Endodermal cell (in vitro differentiated cells): ENCODE results near the gene BTAF1. TPM values are rescaled to one million over a fixed set of nuclear protein-coding genes. Genes with fewer than 3 reads are reported as not detected.
A peak's percentile ranks its signal among the peaks of the same experiment; 100 is the strongest.

ENCODE experiments used
- DNase-seq: peaks from one replicate; pipeline ENCODE4 v3.0.0-alpha.2; 2017
- H3K27ac ChIP-seq: 2 replicates; pipeline ENCODE4 v1.5.1; 2013; ENCODE audit warnings: mild to moderate bottlenecking, low read depth, low read length, moderate library complexity
- H3K27me3 ChIP-seq: 2 replicates; pipeline ENCODE4 v1.6.1; 2013; ENCODE audit warnings: mild to moderate bottlenecking, low read length, moderate library complexity; ENCODE audit not compliant: insufficient read depth, control insufficient read depth, poor library complexity, severe bottlenecking
- H3K36me3 ChIP-seq: 2 replicates; pipeline ENCODE4 v1.7.0; 2013; ENCODE audit warnings: mild to moderate bottlenecking, low read length, moderate library complexity; ENCODE audit not compliant: control insufficient read depth, insufficient read depth
- H3K4me1 ChIP-seq: one replicate; pipeline ENCODE4 v1.7.0; 2013; ENCODE audit warnings: low read length; ENCODE audit not compliant: control insufficient read depth, insufficient read depth
- H3K4me3 ChIP-seq: 2 replicates; pipeline ENCODE4 v1.5.1; 2013; ENCODE audit warnings: mild to moderate bottlenecking, low read length, moderate library complexity
- H3K9ac ChIP-seq: 2 replicates; pipeline ENCODE4 v1.6.1; 2013; ENCODE audit warnings: mild to moderate bottlenecking, low read length, moderate library complexity; ENCODE audit not compliant: poor library complexity, severe bottlenecking; ENCODE audit errors: extremely low read depth
- H3K9me3 ChIP-seq: 2 replicates; pipeline ENCODE4 v1.6.1; 2013; ENCODE audit warnings: mild to moderate bottlenecking, low read length, moderate library complexity; ENCODE audit not compliant: control insufficient read depth
- H3K27ac Mint-ChIP-seq: 2 replicates; pipeline ENCODE4 v1.8.0; 2020; ENCODE audit warnings: mixed read lengths
- H3K27me3 Mint-ChIP-seq: 2 replicates; pipeline ENCODE4 v1.8.0; 2021; ENCODE audit warnings: mild to moderate bottlenecking, mixed read lengths; ENCODE audit not compliant: insufficient read depth
- H3K36me3 Mint-ChIP-seq: 2 replicates; pipeline ENCODE4 v1.8.0; 2020; ENCODE audit warnings: low read depth, mixed read lengths
- H3K4me1 Mint-ChIP-seq: 2 replicates; pipeline ENCODE4 v1.8.0; 2020; ENCODE audit warnings: mixed read lengths
- H3K4me3 Mint-ChIP-seq: 2 replicates; pipeline ENCODE4 v1.8.0; 2020; ENCODE audit warnings: mild to moderate bottlenecking, moderate library complexity, mixed read lengths
- H3K9me3 Mint-ChIP-seq: 2 replicates; pipeline ENCODE4 v1.8.0; 2020; ENCODE audit warnings: mild to moderate bottlenecking, mixed read lengths
- WGBS, 2 experiments: methylation state at CpG; one replicate each; pipeline versions ENCODE4 v1.1.5 to v1.1.7; 2013; ENCODE audit warnings: missing lambda C conversion rate in 2 of 2, mixed read lengths in 1 of 2; ENCODE audit not compliant: insufficient coverage in 1 of 2, insufficient read length in 1 of 2; 5-methylcytosine and 5-hydroxymethylcytosine counted together
- total RNA-seq, 2 donors: library from RNA; stranded (reverse); fragmentation: NEBNext Ultra II Directional in 1 of 2; extraction: Animal tissue kit (Norgen Biotek cat#: 25700) in 1 of 2; gene quantifications; 2 replicates in 1 of 2; 3 replicates in 1 of 2; pipeline ENCODE4 v1.2.1, GENCODE V29; 2021
- TF ChIP-seq, protein P1 (sequence below): fragments of 200-600 bp; sonication (generic); conservative IDR thresholded peaks from 2 replicates; pipeline ENCODE4 v1.5.0; 2021; ENCODE audit warnings: antibody characterized with exemption, mild to moderate bottlenecking

The BTAF1 gene
- total RNA-seq, 2 donors from 2014 or later = 46.2 to 54.3 TPM

DNA sequence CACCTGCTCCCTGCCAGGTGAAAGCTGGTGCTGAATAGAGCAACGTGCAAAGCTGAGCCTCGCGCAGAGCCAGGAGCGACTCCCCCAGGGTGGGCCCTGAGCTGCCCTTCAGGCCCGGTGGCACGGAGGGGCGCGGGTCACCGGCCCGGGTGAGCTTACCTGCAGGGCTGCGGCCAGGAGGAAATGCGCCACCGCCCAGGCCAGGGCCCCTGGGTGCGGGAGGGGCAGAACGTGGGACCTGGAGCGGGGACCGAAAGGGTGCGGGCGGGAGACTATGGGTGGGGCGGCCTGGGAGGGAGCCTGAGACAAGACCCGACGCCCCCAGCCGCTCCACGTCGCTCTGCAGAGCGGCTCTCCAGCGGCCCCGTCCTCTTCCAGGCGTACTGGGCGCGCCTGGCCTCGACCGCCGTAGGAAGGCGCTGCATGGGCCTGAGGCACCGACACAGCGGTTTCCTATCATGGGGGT lies 122.1 kb downstream of the BTAF1 start:
- Histone ChIP-seq H3K27ac (no peak overlapping the region), H3K9ac (no peak overlapping the region), H3K4me3 (no peak overlapping the region), H3K9me3 (no peaks in the 10 kb centered on the region), H3K36me3 (no peaks in the 10 kb centered on the region), H3K27me3 (no peaks in the 10 kb centered on the region), H3K4me1 (no peaks in the 10 kb centered on the region)
- Mint-ChIP-seq H3K36me3 (no peaks in the 10 kb centered on the region), H3K9me3 (no peaks in the 10 kb centered on the region), H3K4me1 (peaks cover 16% of the 10 kb centered on the region), H3K4me3 (peak overlapping the region; percentile 39), H3K27ac (no peak overlapping the region), H3K27me3 (peaks cover 21% of the 10 kb centered on the region)
- TF ChIP-seq, protein P1, sequence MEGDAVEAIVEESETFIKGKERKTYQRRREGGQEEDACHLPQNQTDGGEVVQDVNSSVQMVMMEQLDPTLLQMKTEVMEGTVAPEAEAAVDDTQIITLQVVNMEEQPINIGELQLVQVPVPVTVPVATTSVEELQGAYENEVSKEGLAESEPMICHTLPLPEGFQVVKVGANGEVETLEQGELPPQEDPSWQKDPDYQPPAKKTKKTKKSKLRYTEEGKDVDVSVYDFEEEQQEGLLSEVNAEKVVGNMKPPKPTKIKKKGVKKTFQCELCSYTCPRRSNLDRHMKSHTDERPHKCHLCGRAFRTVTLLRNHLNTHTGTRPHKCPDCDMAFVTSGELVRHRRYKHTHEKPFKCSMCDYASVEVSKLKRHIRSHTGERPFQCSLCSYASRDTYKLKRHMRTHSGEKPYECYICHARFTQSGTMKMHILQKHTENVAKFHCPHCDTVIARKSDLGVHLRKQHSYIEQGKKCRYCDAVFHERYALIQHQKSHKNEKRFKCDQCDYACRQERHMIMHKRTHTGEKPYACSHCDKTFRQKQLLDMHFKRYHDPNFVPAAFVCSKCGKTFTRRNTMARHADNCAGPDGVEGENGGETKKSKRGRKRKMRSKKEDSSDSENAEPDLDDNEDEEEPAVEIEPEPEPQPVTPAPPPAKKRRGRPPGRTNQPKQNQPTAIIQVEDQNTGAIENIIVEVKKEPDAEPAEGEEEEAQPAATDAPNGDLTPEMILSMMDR = peak; percentile 13
- peak; percentile 80 for DNase-seq
- WGBS, 2 experiments = 79 to 93% methylated on average over 12 to 37 of the region's 37 CpGs

DNA sequence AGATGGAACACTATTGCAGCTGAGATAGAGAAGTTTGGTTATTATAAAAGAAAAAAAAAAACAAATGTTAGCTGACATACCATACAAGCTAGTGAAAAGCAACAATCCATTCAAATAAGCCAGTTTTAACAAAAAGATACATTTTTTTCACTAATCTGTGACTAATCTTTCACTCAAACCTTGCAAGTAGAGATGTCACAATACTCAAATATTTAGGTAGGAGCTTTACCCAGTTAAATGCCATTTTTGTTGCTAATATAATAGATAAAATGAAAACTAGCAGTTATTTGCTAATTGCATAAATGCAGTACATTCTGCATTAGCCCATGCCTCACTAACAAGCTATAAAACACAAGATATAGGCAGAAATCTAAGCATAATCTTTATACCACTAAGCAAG lies 123.6 kb downstream of the BTAF1 start:
- peaks cover 21% of the 10 kb centered on the region for H3K27me3 Mint-ChIP-seq
- no peaks in the 10 kb centered on the region for H3K36me3 ChIP-seq
- no peaks in the 10 kb centered on the region for H3K36me3 Mint-ChIP-seq
- no peak overlapping the region for H3K27ac Mint-ChIP-seq
- no peaks in the 10 kb centered on the region for H3K4me1 ChIP-seq
- no peak overlapping the region for H3K4me3 Mint-ChIP-seq
- no peak overlapping the region for H3K9ac ChIP-seq
- H3K27me3 ChIP-seq = no peaks in the 10 kb centered on the region
- no peak for DNase-seq
- no peak overlapping the region for H3K4me3 ChIP-seq
- peaks cover 12% of the 10 kb centered on the region for H3K4me1 Mint-ChIP-seq
- TF ChIP-seq, protein P1 = no peak
- no peaks in the 10 kb centered on the region for H3K9me3 ChIP-seq
- H3K27ac ChIP-seq = no peak overlapping the region
- H3K9me3 Mint-ChIP-seq = no peaks in the 10 kb centered on the region

DNA sequence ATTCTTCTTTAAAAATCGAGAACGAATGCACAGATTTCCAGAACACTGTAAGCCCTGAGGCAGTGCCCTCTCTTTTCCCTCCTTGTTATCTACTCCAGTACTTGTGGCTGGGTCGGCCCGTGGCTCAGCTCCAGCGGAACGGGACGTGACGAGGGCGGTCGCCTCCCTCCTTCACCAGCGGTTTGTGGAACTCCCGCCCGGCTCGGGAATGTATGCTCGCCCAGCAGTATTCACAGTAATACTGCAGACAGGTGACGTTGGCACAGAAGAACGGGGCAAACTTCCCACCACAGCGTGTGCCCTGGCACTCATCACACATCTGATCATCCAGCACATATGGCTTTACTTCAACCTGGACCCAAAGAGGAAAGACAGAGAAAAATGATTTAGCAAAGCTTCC lies 128.5 kb downstream of the BTAF1 start:
- WGBS, 2 experiments = 93 to 96% methylated on average over 6 to 18 of the region's 18 CpGs
- H3K27me3 Mint-ChIP-seq = peaks cover under 1% of the 10 kb centered on the region
- Histone ChIP-seq H3K4me3 (no peak overlapping the region), H3K27ac (no peak overlapping the region), H3K36me3 (no peaks in the 10 kb centered on the region), H3K9me3 (no peaks in the 10 kb centered on the region), H3K4me1 (no peaks in the 10 kb centered on the region), H3K9ac (no peak overlapping the region), H3K27me3 (no peaks in the 10 kb centered on the region)
- H3K36me3 Mint-ChIP-seq = no peaks in the 10 kb centered on the region
- H3K27ac Mint-ChIP-seq = no peak overlapping the region
- no peaks in the 10 kb centered on the region for H3K9me3 Mint-ChIP-seq
- no peak for DNase-seq
- no peak overlapping the region for H3K4me3 Mint-ChIP-seq
- TF ChIP-seq, protein P1 = no peak
- peaks cover 4% of the 10 kb centered on the region for H3K4me1 Mint-ChIP-seq
